Measurements from ENCODE around the gene KLC1.
A peak's percentile ranks its signal among the peaks of the same experiment; 100 is the strongest.
"Not testable (repeated sequence)": the region's sequence is repeated elsewhere in the genome, so short reads cannot be mapped to it uniquely, and the experiment has no call there.

Gene KLC1

DNA sequence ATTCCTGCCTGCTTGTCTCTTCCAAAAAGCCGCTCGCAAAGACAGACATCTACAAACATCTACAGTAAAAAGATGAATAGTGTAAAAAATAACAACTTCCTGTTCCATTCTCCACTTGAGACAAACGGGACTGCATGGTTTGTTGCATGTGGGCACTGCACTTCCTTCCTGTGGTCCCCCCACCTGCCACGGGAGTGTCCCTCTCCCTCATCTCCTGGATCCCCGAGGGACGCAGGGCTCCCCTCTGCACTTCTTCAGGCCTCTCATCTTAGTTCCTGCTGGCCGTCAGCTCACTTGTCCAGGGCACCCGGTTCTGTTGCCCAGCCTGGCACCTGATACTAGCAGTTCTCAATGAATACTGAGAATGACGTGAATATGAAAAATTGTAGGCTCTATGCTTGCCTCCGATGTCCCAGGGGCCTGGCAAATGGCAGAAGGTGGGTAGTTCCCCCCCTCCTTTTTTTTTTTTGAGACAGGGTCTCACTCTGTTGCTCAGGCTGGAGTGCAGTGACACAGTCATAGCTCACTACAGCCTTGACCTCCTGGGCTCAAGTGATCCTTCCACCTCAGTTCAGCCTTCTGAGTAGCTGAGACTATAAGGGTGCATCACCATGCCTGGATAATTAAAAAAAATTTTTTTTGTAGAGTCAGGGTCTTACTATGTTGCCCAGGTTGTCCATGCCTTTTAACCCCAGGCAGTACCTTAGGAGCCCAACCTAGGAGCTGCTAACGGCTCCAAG, 3.5 kb upstream of the KLC1 start:
- no peak for DNase-seq (ENCODE audit: low read depth in 1 of 2, low spot score in 1 of 2)

DNA sequence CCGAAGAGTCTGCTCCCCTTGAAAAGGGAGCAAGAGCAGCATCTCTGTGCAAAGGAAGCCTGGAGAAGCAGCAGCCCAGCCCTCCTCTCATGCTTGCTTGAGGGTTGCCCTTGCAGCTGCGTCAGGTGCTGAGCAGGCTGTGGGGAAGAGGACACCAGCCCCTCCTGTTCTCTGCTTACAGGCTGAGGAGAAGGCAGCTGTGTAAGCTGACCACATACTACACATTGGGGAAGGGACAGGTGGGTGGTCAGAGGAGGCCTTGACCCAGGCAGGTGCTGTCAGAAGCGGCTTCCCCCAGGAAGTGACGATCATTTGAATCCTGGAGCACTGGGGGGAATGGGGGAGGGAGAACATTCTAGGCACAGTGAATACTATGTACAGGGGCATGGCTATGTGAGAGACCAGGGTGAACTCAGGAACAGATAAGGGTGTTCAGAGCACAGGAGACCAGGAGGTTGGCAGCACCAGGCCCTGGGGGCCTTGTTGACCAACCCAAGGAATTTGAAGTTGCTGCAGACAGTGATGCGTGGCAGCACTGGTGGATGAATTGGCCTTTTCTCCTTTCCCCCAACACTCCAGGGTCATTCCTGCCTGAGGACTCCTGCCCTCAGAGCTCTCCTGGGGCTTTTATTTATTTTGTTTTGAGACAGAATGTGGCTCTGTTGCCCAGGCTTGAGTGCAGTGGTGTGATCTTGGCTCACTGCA, 2.7 kb upstream of the KLC1 start:
- DNase-seq (ENCODE audit: low read depth in 1 of 2, low spot score in 1 of 2) = no peak

DNA sequence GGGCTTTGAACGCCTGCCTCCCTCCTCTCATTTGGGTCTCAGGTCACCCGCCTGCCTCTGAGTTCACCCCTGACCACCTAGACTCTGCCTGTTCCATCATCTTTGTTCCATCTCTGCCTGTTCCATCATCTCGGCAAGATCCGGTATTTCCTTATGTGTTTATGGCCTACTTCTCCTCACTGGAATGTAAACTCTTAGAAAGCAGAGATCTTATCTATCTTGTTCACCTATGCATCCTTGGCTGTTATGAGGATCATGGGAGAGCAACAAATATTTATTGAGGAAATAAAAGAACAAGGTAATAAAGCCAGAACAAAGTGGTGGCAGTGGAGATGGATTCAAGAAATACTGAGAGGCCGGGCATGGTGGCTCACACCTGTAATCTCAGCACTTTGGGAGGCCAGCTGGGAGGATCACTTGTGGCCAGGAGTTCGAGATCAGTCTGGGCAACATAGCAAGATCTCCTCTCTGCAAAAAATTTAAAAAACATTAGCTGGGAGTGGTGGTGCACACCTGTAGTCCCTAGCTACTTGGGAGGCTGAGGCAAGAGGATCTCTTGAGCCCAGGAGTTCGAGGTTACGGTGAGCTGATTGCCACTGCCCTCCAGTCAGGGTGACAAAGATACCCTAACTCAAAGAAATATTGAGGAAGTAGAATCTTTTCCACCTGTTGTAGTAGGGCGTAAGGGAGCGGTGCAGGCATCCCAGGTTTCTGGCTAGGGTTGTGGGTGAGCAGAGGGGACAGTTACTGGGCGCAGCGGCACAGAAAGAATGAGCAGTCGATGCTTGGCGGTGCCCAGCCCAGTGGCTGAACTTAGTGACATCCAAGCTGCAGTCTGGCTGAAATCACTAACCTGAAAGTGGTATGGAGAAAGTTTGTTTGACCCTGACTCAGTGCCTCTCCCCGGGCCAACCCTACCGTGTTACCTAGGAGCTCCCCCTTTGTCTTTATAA, 1.7 kb upstream of the KLC1 start:
- DNase-seq (ENCODE audit: low read depth in 1 of 2, low spot score in 1 of 2) = no peak

DNA sequence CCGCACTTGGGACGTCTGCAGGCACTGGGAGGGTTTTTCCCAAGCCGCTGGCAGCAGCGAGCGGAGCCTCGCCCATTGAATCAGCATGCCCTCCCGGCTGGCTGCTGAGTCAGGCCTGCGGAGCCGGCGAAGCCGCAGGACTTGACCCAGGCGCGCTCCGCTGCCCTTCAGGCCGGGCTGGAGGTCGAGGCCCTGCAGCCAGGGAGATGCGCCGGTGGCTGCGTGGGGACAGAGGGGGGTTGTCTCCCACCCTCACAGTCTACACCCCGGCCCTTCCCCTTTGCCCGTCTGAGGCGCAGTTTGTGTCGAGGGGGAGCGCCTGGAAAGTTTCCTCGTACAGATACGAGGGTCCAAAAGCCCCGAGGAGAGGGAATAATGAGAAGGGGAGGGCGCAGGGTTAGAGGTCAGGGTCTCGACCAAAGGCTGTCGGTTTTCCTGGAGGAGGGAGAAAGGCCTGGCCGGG, 759 bp upstream of the KLC1 start:
- DNase-seq (ENCODE audit: low read depth in 1 of 2, low spot score in 1 of 2) = no peak

DNA sequence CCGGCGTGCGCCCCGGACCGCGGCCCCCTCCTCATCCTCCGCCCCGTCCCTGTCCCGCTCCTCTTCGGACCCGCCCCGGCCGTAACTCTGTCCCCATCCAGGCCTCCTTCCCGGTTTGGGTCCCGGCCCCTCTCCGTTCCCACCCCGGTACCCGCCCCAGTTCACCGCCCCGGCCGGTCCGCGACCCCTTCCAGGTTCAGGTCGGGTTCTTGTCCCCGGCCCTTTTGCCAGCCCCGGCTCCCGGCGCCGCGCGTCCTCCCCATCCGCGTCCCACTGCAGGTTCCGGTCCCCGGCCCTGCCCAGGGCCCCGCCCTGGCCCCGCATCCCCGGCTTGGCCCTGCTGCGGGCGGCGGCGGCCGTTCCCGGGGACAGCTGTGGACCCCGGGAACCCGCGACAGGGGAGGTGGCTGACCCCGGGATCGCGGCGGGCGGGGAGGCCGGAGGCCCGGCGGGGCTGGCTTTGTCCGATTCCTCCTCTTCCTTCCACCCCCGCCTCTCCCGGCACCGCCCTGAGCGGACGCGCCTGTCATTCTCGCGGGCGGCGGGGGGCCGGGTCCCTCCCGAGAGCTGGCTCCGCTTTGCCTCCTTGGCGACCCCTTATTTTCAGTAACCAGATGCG, 601 bp downstream of the KLC1 start:
- DNase-seq (ENCODE audit: low read depth in 1 of 2, low spot score in 1 of 2) = peak in 1 of 2 donors; percentile 30

DNA sequence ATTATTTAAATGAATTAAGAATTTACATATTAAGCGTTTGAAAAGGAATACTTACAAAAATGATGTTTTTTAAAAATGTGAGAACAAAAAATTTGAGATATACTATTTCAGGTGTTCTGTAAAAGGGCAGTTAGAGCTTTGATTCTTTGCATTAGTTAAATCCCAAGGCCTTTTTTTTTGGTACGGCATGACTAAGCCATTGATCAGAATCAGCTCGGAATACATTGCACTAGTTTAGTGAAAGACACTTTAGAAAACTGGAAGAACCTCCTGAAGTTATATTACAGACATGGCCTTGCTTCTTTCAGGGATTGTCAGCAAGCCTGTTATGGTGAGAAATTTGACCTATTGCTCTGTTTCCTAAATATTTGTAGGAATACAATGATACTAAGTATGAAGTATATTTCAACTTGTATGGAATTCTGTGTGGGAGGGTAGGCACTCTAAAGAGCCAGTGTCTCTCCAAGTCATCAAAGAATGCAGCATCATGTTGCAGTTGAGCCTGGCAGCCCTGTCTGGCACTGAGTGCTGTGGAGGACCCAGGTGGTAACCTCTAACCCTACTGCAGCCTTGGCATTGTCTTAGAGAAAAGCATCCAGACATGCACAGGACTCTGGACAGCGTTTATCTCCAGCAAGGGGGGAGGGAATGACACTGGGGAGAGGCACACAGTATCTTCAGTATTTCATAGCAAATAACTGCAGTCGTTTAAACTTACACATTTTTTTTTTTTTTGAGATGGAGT, 1.5 kb downstream of the KLC1 start:
- no peak for DNase-seq (ENCODE audit: low read depth in 1 of 2, low spot score in 1 of 2)

DNA sequence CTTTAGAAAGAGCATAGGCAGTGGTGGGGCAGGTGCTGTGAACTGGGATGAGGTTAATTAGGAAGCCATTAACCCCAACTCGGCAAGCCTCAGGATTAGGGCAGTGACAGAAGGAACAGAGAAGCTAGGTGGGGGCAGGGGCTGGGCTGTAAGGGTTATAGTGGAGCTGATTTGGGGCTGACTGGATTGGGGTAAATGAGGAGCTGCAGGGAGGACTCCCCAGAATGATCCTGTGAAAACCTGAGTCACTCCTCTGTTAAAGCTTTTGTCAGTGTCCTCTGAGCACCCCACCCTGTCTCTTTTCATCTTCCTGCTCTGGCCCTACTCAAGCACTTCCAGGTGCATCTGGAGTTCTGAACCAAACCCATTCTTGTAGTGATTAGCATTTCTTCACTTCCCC, 4.4 kb downstream of the KLC1 start:
- DNase-seq (ENCODE audit: low read depth in 1 of 2, low spot score in 1 of 2) = no peak

DNA sequence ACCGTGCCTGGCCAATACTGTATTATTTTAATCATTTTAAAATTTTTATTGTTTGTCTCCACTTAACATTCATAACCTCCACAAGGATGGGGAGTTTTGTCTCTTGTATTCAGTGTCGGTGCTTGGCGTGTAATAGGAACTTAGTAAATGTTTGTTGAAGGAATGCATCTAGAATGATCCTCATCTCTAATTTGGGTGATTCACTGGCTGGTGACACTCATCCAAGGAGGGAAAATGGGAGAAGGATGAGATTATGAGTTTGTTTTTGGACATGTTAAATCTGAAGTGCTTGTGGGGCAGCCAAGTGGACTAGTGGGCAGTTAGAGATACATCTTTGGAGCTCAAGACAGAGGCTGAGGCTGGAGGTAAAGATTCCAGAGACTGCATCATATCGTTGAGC, 5.1 kb downstream of the KLC1 start:
- DNase-seq (ENCODE audit: low read depth in 1 of 2, low spot score in 1 of 2) = no peak

DNA sequence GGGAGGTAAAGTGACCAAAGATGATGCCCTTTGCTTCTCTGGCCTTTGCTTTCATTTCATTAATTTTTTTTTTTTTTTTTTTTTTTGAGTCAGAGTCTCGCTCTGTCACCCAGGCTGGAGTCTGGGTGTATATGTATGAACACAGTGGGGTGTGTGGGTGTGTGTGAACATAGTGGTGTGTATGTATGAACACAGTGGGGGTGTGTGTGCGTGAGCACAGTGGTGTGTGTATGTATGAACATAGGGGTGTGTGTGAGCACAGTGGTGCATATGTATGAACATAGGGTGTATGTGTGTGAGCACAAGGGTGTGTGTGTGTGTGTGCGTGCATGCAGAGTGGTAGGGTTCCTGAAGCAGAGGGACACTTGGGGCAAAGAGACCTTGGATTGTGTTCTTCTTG, 9.6 kb downstream of the KLC1 start:
- DNase-seq (ENCODE audit: low read depth in 1 of 2, low spot score in 1 of 2) = no peak

DNA sequence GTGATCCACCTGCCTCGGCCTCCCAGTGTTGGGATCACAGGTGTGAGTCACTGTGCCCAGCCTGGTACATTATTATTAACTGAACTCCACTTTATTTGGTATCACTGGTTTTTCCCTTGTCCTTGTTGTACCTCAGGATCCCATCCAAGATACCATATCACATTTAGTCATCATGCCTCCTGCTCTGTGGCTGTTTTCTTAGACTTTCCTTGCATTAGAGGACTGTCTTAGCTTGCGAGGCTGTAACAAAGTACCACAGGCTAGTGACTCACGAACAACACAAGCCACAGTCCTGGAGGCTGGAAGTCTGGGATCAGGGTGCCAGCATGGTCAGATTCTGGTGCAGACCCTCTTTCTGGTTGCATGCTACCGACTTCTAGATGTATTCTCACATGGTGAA, 12.2 kb downstream of the KLC1 start:
- DNase-seq (ENCODE audit: low read depth in 1 of 2, low spot score in 1 of 2) = no peak

DNA sequence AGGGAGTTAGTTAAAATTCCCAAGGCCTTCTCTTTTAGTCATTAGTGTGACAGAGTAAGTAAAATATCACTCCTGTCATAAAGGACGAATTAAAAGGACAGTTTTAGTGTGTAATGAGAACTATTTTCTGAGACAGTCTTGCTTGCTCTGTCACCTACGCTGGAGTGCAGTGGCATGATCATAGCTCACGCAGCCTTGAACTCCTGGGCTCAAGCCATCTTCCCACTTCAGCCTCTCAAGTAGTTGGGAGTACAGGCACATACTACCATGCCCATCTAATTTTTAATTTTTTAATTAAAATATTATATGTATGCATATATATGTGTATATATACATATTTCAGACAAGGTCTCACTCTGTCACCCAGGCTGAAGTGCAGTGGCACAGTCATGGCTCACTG, 17.2 kb downstream of the KLC1 start:
- no peak for DNase-seq (ENCODE audit: low read depth in 1 of 2, low spot score in 1 of 2)

DNA sequence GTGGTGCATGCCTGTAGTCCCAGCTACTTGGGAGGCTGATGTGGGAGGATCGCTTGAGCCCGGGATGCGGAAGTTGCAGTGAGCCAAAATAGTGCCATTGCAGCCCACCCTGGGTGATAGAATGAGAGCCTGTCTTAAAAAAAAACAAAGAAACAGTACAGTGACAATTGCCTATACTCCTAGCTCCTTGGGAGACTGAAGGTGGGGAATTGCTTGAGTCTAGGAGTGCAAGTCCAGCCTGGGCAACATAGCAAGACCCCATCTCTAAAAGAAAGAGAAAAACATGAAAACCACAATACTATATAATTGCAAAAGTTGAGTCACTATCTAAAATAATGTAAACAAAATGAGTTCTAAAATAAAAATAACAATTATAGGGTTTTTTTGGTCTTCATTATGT, 20.0 kb downstream of the KLC1 start:
- no peak for DNase-seq (ENCODE audit: low read depth in 1 of 2, low spot score in 1 of 2)

DNA sequence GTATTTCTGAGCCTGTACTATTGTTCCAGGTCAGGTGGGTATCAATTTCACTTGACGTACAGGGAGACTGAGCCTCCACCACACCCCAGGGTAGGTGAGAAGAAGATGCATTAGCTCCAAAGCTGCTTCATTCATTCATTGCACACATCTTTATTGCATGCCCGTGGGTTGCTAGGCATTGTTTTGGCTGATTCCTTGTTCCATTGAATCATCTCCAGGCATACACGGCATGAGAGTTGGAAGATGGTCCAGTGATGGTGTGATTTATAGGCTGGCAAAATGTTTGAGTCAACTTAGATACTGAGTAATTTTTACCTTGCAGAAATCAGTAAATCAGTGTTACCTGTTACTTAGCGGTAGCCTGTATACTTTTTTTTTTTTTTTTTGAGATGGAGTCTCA, 21.2 kb downstream of the KLC1 start:
- no peak for DNase-seq (ENCODE audit: low read depth in 1 of 2, low spot score in 1 of 2)

DNA sequence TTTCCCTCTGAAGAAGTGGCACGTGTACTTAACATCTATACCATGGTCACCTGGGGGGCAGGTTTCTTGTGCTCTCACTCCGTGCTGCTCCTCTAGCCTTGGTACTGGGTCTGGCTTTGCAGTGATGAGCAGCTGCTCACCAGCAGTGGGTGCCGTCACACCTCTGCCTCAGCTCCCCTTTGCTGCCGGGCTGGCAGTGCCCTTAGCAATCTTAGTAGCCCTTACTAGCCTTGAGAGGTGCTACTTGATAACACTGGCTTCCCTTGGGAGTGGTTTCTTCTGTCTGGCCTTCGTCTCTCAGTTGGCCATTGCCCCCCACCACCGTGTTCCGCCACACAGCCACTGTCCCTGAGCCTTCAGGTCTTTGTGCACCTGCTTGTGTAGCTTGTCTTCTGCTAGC, 22.6 kb downstream of the KLC1 start:
- DNase-seq (ENCODE audit: low read depth in 1 of 2, low spot score in 1 of 2) = no peak

DNA sequence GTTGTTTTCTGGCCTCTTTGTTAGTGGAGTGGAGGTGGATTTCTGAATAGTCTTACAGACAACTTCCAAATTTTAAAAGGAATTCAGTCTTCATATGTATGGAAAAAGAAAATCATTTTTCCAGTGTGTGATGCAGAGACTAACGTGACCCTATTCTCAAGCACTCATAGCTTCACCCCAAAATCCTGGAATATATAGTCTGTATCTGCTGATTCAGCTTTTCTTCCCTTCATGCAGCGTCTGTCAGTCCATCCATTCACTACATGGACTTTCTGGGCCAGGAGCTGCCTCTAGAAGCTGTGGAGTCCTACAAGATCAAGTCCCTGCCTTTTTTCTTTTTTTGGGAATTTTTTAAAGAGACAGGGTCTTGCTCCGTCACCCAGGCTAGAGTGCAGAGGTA, 23.8 kb downstream of the KLC1 start:
- DNase-seq (ENCODE audit: low read depth in 1 of 2, low spot score in 1 of 2) = no peak

DNA sequence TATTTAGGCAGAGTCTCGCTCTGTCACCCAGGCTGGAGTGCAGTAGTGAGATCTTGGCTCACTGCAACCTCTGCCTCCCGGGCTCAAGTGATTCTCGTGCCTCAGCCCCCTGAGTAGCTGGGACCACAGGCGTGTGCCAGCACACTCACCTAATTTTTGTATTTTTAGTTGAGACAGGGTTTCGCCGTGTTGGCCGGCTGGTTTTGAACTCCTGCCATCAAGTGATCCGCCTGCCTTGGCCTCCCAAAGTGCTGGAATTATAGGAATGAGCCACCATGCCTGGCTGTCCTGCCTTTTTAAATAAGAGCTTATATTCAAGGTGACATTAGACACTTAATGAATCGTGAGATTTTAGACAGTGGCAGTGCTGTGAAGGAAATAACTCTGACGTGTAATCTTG, 24.3 kb downstream of the KLC1 start:
- not testable (repeated sequence) for DNase-seq (ENCODE audit: low read depth in 1 of 2, low spot score in 1 of 2)

DNA sequence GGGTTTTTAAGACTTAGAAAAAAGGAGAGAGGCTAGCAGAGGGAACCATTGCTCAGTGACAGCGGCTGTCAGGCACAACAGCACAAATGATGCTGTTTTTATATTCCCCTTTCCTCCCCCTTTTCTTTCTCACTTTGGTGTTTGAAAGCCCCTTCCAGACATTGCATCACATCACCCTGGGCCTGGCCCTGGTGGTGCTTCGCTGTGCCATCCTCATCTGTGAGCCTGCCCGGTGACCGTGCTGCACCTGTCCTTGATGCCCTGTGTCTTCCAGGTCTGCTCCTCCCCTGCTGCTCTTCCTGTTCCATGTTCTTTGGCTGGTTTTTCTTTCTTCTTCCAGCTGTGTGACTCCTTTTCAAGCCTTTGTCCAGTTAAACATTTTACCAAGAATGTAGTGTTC, 24.8 kb downstream of the KLC1 start:
- no peak for DNase-seq (ENCODE audit: low read depth in 1 of 2, low spot score in 1 of 2)

DNA sequence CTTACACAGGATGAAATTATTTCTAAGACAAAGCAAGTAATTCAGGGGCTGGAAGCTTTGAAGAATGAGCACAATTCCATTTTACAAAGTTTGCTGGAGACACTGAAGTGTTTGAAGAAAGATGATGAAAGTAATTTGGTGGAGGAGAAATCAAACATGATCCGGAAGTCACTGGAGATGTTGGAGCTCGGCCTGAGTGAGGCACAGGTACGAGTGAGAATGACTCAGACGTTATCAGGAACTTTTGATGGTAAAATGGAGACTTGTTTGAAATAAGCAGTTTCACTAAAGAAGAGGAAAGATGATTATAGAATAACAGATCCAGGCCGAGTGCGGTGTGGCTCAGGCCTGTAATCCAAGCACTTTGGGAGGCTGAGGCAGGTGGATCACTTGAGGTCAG, 25.6 kb downstream of the KLC1 start:
- DNase-seq (ENCODE audit: low read depth in 1 of 2, low spot score in 1 of 2) = no peak

DNA sequence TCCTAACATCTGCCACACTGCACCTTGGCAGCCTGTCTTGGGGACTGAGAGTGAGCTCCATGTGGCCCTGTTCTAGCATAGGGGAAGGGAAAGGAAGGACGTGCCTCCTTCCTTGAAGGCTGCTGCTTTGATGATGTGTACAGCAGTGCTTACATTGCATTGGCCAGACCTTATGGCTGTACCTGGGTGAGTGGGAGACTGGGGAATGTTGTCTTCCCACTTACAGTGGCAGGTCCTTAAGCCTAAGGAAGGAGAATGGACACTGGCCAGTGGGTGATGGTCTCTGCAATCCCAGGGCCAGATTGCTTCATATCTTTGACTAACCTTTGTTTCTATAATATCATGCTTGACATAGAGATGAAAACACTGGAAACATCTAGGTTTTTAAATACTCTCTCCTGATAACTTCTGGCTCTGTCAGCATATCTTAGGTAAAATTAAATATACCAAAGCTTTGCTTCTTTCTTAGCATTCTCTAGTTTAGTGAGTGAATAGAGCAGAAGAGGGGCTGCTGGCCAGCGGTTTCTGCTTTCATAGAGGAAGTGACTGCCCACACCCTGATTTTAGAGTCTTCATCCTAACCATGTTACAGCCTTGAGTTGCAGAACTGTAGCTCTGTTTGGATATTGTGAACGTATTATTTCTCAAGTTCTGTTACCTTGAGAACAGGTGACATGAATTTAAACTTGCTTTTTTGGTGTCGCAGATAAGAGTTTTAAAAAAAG, 27.2 kb downstream of the KLC1 start:
- no peak for DNase-seq (ENCODE audit: low read depth in 1 of 2, low spot score in 1 of 2)

DNA sequence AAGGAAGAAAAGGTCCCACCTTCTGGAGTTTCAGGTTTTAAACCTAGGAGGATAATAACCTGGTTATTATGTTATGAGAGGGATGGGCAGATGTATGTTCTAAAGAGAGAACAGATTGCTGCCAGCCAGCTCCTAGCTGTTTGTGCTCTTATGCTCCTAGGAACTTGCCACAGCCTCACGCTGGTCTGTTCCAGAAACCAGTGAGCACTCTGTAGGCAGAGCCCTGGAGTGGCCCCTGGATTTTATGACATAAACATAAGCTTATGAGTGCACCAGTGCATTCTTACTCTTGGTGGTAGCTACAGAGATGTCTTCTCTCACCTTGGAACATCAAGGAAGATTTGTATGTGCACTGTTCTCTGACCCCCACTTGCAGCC, 27.7 kb downstream of the KLC1 start:
- no peak for DNase-seq (ENCODE audit: low read depth in 1 of 2, low spot score in 1 of 2)

Measured in stimulated activated CD4-positive, alpha-beta T cell treated with anti-CD3 and anti-CD28 coated beads, Interleukin-15, amount 100 ng/mL, for 1 hour (primary cell).